H1 (cell line): ENCODE measurements around the gene TRABD2B.

Source experiments
- CBX8 ChIP-seq: fragments of 300-800, 300-1000 bp; sonication (generic); IDR thresholded peaks from 2 replicates; pipeline ENCODE4 v1.7.1; 2016; ENCODE audit warnings: low read depth, low read length, borderline replicate concordance
- EZH2 ChIP-seq: fragments of 200-600 bp; sonication (generic); IDR thresholded peaks from 2 replicates; pipeline ENCODE4 v1.7.1; 2012; ENCODE audit warnings: low read depth, mild to moderate bottlenecking, moderate library complexity, low read length, inconsistent platforms; ENCODE audit not compliant: severe bottlenecking
- JUN ChIP-seq: IDR thresholded peaks from 2 replicates; pipeline ENCODE4 v1.6.1; 2011; ENCODE audit warnings: low read depth, mild to moderate bottlenecking, improper control_type of control experiment, low read length
- KDM5A ChIP-seq: fragments of 200-600 bp; IDR thresholded peaks from 2 replicates; pipeline ENCODE4 v1.7.1; 2012; ENCODE audit warnings: mild to moderate bottlenecking, low read length, inconsistent platforms, mixed read lengths
- NRF1 ChIP-seq: IDR thresholded peaks from 2 replicates; pipeline ENCODE4 v1.6.1; 2011; ENCODE audit warnings: mild to moderate bottlenecking, low read depth, low read length, improper control_type of control experiment
- POLR2A ChIP-seq, 2 experiments: IDR thresholded peaks; 1 replicate in 1 of 2; 2 replicates in 1 of 2; pipeline ENCODE4 v1.6.1; 2011; ENCODE audit warnings: low read depth in 2 of 2, low read length in 2 of 2, mild to moderate bottlenecking in 2 of 2; ENCODE audit errors: control extremely low read depth in 1 of 2
- POLR2AphosphoS5 ChIP-seq: IDR thresholded peaks from 2 replicates; pipeline ENCODE4 v1.6.1; 2011; ENCODE audit warnings: low read depth, low read length
- RAD21 ChIP-seq, 2 experiments: IDR thresholded peaks in 1 of 2; conservative IDR thresholded peaks in 1 of 2; 2 replicates each; pipeline ENCODE4 v1.6.1; 2011; ENCODE audit warnings: low read depth in 2 of 2, low read length in 2 of 2, improper control_type of control experiment in 1 of 2, inconsistent platforms in 1 of 2, mild to moderate bottlenecking in 1 of 2, moderate library complexity in 1 of 2
- RFX5 ChIP-seq: IDR thresholded peaks from 2 replicates; pipeline ENCODE4 v1.6.1; 2011; ENCODE audit warnings: low read depth, low read length, improper control_type of control experiment, borderline replicate concordance
- SP2 ChIP-seq: IDR thresholded peaks from 2 replicates; pipeline ENCODE4 v1.6.1; 2012; ENCODE audit warnings: mild to moderate bottlenecking, low read length, inconsistent platforms
- YY1 ChIP-seq: IDR thresholded peaks from 2 replicates; pipeline ENCODE4 v1.6.1; 2011; ENCODE audit warnings: low read depth, mild to moderate bottlenecking, low read length
- TF ChIP-seq, protein P1 (sequence below), 3 experiments: IDR thresholded peaks; 1 replicate in 2 of 3; 2 replicates in 1 of 3; pipeline versions ENCODE4 v1.5.1 to v1.6.1; 2011; ENCODE audit warnings: low read length in 3 of 3, mild to moderate bottlenecking in 3 of 3, inconsistent platforms in 2 of 3, low read depth in 1 of 3, moderate library complexity in 1 of 3; ENCODE audit not compliant: insufficient read depth in 1 of 3; ENCODE audit errors: control extremely low read depth in 1 of 3

DNA sequence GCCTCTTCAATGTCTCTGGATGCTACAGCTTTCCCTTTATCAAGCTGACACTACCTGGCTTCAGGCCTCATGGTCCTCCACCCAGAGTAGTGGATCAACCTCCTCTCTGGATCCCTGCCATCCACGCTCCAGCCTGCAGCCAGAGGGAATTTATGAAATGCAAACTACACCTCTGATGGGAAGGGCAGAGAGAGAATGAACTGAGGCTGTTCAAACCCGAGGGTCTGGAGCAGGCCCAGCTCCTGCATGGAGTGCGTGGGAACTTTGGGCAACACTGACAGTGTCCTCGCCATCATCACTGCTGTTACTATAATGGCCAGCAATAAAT lies 157.8 kb downstream of the TRABD2B start:
- TF ChIP-seq, protein P1, sequence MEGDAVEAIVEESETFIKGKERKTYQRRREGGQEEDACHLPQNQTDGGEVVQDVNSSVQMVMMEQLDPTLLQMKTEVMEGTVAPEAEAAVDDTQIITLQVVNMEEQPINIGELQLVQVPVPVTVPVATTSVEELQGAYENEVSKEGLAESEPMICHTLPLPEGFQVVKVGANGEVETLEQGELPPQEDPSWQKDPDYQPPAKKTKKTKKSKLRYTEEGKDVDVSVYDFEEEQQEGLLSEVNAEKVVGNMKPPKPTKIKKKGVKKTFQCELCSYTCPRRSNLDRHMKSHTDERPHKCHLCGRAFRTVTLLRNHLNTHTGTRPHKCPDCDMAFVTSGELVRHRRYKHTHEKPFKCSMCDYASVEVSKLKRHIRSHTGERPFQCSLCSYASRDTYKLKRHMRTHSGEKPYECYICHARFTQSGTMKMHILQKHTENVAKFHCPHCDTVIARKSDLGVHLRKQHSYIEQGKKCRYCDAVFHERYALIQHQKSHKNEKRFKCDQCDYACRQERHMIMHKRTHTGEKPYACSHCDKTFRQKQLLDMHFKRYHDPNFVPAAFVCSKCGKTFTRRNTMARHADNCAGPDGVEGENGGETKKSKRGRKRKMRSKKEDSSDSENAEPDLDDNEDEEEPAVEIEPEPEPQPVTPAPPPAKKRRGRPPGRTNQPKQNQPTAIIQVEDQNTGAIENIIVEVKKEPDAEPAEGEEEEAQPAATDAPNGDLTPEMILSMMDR (IDR thresholded peaks at IDR 0.05; ENCODE audit: control extremely low read depth in 1 of 3, insufficient read depth in 1 of 3, low read depth in 1 of 3, low read length in 3 of 3): no peak
- TF ChIP-seq CBX8 (no peak), YY1 (no peak), KDM5A (no peak), EZH2 (no peak), POLR2A (IDR thresholded peaks at IDR 0.05; ENCODE audit: control extremely low read depth in 1 of 2, low read depth in 2 of 2, low read length in 2 of 2) (no peak), RAD21 (IDR thresholded peaks at IDR 0.05 in 1 of 2, conservative IDR thresholded peaks at IDR 0.05 in 1 of 2; ENCODE audit: low read depth in 2 of 2, low read length in 2 of 2) (no peak), POLR2AphosphoS5 (no peak), RFX5 (no peak), JUN (no peak), NRF1 (no peak), SP2 (no peak)
